Retinal pigment epithelial cell (primary cell): ENCODE measurements around the gene GALM.

Experiments
- DNase-seq: peaks from one replicate; pipeline ENCODE4 v3.0.0-alpha.2; 2010; ENCODE audit warnings: low read depth
- H3K4me3 ChIP-seq: 2 replicates; pipeline ENCODE4 v1.5.1; 2011; ENCODE audit warnings: mild to moderate bottlenecking, low read length, control low read depth, moderate library complexity
- CTCF ChIP-seq: conservative IDR thresholded peaks from 2 replicates; pipeline ENCODE4 v1.5.1; 2011; ENCODE audit warnings: low read depth, low read length, control low read depth, inconsistent platforms

Gene GALM

DNA sequence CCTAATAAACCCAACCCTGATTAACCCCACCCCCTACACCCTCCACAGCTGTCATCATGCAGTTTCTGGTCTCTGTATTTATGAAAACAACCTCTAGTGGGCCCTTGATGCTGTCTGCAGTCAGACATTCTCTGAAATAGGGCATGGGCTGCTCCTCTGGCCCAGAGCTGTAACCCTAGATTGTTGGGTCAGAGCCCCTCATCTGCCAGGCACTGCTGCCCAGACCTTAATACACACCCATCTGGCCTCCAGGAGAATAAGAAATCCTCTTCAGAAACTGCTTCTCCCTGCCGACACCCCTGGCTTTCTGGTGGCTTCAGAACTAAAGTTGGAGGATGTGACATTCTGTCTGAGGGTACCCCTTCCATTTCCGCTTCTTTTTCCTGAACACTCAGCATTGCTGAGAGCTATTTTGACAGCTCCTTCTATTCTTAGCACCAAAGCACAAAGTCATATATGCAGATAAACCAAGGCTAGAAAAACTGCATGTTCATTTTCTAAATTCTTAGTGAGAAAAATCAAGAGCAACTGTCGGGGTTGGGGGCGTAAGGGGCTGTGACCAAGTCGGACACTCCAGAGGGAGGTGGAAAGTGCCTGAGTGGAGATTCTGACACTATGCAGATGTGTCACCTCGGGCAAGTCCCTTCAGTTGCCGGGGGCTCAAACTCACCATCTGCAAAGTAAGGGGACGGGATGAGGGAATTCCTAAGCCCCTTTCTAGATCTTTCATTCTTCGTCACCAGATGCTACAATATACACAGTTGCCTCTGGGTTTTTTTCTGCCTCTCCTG lies 56.6 kb downstream of the GALM start:
- no peak overlapping the region for H3K4me3 ChIP-seq
- DNase-seq = no peak
- no peak for TF ChIP-seq CTCF

DNA sequence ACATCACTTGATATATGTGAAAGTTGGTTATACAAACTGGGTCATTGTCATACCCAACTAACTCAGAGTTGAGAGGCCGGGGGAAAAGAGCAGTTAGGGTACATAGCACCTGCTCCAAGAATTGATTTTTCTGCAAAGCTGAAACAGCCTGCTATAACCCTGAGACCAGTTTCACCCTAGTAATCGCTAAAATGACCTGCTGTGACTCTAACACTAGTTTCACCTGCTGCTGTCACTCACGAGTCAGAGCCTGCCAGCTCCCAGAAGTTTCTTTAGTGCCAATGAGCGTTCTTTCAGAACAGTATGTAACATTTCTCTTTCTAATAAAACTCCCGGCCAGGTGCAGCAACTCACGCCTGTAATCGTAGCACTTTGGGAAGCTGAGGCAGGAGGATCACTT lies 57.3 kb downstream of the GALM start:
- no peak for TF ChIP-seq CTCF
- H3K4me3 ChIP-seq = no peak overlapping the region
- DNase-seq = no peak

GRCh38 chr2:38727661-38728060 lies 61.7 kb downstream of the GALM start:
- DNase-seq = no peak
- no peak overlapping the region for H3K4me3 ChIP-seq
- no peak for TF ChIP-seq CTCF

GRCh38 chr2:38728694-38729093 lies 62.8 kb downstream of the GALM start:
- no peak overlapping the region for H3K4me3 ChIP-seq
- TF ChIP-seq CTCF = no peak
- no peak for DNase-seq

DNA sequence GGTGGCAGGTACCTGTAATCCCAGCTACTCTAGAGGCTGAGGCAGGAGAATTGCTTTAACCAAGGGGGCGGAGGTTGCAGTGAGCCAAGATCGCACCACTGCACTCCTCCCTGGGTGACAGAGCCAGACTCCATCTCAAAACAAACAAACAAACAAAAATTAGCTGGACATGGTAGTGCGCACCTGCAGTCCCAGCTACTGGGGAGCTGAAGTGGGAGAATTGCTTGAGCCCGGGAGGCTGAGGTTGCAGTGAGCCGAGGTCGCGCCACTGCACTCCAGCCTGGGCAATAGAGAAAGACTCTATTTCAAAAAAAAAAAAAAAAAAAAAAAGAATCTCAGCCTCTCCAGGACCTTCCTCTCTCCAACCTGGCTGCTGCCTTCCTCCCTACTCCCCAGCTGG lies 65.2 kb downstream of the GALM start:
- DNase-seq = no peak
- TF ChIP-seq CTCF = no peak
- no peak overlapping the region for H3K4me3 ChIP-seq

GRCh38 chr2:38731684-38732221 lies 65.8 kb downstream of the GALM start:
- TF ChIP-seq CTCF = no peak
- DNase-seq = no peak
- no peak overlapping the region for H3K4me3 ChIP-seq
